Stromal cell of bone marrow (primary cell): ENCODE measurements around the gene ABHD13.
"Not testable (repeated sequence)": the region's sequence is repeated elsewhere in the genome, so short reads cannot be mapped to it uniquely, and the experiment has no call there.

Experiments used
- DNase-seq: peaks from one replicate; pipeline ENCODE4 v3.0.0-alpha.2; 2012; ENCODE audit warnings: low read depth

Gene ABHD13

DNA sequence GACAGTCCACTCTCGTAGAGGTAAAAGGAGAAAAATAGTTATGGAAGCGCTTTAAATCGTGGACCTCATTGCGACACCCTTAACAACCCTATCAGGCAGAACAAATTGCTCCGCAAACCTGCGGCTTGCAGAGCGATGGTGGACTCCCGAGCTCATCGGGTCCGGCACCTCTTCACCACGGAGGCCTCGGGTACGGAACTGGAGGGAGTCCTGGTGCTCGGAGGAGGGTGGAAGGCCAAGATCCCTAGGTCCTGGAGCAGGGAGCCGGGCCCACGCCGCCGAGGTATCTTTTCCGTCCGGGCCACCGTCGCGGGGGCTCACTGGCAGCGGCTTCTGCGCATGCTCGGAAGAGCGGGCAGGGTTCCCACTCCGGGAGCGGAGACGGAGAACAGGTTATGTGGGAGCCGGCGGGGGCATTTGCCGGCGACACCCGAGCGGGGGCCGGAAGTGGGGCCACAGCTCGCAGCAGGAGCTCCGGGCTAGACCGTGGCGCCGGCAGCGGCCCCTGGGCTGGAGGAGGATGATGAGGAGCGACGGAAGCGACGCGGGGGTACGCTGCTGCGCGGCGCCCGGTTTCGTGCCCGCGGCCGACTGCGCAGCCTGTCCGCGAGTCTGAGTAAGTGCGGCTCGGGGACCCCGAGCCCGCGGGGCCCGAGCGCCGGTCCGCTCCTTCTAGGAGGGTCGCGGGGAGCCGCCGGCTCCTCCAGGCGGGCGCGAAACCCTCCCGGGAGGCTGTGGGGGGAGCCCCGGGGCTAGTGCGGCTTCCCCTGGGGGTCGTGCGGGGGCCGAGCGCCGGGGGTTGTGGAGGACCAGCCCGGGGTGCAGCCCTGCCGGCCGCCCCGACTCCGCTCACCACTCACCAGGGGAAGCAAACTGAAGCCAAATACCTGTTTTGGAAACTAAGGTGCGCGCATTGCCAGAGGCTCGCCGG lies at the start of gene ABHD13:
Gene ABHD13, plus strand, starts transcription at position 349 of the 931 bp plus-strand sequence. CDS start 10,827 bp downstream, outside the sequence.
- peak; percentile 76 for DNase-seq

DNA sequence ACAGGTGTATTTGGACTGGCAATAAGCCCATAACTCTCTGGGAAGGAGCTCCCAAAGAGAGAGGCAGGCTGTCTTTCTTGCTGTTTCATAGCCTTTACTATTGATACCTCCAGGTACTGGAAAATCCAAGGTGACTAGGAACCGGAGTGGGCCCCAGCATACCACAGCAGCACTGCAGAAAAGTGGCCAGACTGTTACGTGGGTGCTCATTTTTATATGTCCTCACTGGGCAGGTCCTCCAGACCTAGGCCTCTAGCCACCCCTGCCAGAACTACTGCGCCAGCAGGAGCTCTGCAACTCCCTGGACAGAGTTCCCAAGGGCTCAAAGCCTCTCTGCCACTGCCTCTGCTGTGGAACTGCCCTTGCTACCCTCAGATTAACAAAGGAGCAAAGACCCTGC lies 49.3 kb upstream of the ABHD13 start:
- no peak for DNase-seq

DNA sequence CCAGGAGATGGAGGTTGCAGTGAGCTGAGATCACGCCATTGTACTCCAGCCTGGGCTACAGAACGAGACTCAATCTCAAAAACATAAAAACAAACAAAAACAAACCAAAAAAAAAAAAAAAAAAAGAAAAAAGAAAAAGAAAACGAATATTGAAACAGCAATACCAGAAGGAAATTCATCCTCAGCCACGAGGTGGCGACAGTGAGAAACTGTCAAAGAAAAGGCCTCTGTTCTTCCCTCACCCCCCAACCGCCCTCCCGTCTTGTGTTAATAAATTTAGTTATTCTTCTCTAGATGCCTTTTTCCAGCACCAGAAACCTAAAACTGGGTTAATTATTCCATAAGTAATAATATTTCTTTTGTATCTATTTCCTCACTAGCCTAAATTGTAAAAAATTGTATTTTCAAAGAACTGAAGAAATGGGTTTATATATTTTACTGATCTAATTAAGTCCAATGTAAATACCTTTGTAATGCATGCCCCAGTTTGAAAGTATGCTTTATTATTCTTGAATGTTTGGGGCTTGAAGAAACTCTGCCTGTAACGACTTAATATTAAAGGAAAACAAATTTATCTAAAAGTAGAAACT lies 41.4 kb upstream of the ABHD13 start:
- DNase-seq = no peak

DNA sequence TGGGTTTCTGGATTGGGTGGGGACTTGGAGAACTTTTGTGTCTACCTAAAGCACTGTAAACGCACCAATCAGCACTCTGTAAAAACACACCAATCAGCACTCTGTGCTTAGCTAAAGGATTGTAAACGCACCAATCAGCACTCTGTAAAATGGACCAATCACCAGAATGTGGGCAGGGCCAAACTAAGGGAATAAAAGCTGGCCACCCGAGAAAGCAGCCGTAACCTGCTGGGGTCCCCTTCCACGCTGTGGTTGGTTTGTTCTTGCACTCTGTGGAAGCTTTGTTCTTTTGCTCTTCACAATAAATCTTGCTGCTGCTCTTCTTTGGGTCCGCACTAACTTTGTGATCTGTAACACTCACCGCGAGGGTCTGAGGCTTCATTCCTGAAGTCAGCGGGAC lies 40.1 kb upstream of the ABHD13 start:
- no peak for DNase-seq

DNA sequence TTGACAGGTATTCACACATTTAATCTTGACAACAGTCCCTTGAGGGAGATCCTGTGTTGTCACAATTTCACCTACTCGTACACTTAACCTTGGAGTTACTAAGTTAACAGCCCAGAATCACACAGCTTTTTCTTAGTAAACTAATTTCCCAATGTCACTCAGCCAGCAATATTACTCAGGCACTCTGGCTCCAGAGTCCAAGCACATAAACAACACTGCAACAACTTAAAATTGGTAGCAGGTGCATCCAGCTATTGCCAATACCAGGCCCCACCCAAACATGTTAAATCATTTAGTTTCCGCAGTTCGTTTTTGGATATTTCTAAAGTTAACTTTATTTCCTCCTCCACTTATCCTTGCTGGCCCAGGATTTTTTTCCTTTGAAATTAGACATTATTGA lies 35.5 kb upstream of the ABHD13 start:
- no peak for DNase-seq

DNA sequence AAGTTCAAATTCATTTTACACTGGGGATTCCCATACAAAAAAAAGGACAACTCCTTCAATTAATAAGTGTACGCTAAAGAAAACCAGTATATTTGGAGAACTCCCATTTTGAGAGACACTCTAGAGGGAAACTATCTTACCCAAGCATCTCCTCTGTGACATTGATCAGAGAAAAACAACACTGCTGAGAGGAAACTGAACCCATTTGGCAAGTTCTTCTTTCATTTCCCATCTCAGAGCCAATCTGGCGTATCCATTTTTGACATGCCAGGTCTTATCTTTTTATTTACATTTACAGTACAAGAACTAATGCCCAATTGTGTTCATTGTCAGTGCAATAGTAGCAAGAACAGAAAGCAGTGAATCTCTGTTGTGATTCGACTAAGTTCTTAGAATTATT lies 33.0 kb upstream of the ABHD13 start:
- DNase-seq = no peak

DNA sequence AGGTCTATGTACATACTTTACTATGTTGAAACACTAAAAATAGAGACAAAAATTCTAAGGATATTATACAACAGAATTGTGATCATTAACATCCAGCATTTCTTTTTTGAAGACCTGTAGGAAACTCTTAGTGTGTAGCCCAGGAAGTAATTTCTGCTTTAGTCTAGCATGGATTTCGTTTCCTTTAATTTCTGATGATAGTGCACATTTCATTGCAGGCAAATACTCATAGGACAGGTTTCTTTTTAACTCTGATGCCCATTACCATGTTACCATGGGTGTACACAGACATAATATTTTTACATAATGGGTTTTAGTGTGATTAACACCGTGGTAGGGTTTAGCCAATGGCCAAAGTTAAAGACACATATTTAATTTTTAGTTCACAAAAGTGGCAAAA lies 29.9 kb upstream of the ABHD13 start:
- DNase-seq = no peak

DNA sequence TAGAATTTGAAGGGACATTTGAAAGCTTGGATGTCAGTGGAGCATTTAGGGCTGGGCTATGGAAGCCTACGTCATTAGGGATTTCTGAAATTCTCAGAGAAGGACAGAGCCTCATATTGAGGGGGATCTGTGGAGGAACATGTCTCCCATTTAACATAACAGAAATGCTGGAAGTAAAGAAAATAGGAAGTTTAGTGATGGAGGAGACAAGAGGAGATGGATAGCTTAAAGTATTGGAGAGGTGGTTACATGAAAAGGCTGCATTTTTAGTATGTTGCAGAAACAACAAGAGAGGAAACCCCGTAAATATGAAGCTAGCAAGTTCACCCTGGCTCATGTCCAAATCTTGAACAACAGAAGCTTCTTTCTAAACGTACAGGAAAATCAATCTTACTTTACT lies 27.3 kb upstream of the ABHD13 start:
- DNase-seq = no peak

DNA sequence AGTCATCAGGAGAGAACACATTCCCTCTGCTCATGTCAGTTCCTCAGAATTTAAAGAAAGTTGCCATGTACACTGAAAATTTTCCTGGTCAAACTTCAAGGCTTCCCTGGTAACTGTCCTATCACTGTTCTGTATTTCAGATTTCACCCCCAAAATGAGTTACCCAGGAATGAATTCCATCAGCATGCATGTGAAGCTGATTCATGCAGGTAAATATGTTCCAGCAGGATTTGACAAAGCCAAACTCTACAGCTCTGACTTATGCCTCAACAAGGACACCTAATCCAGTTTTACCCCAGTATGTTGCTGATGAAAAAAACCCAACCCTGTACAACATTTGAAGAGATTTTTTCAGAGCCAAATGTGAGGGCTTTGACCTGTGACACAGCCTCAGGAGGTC lies 24.4 kb upstream of the ABHD13 start:
- no peak for DNase-seq

DNA sequence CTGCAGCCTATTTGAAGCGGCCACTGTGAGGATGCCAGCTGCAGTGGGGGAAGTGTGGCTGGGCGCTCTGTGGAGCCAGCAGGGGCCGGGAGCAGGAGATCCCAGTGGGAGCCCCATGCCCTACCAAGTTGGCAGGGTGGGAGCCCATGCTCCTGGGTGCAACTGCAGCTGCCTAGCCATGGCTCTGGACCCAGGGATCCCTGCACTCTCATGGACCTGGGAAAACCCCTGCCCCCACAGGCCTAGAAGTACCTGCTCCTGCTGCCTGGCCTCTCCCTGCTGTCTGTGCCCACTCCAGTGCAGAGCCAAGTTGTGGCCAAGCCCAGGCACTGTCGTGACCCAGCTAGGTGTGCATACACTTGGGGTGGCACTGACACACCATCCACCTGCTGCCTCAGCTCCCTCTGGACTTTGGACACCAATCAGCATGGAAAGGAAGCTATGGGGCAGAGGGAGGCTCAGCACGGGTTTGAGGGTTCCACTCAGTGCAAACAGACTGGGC lies 23.7 kb upstream of the ABHD13 start:
- DNase-seq = no peak

DNA sequence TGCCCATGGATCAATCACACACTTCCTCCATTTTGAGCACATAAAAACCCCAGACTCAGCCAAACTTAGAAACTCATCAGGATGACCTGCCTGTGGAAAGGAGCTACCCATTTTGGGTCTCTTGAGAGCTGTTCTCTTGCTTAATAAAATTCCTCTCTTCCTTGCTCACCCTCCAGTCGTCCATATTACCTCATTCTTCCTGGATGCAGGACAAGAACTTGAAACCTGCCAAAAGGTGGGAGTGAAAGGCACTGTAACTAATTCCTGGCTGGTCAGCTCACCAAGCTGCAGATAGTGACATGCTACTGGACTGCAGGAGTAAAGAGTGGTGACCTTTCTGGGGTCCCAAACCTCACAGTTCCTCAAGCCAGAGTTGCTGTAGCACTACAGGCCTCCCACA lies 23.0 kb upstream of the ABHD13 start:
- DNase-seq = no peak

DNA sequence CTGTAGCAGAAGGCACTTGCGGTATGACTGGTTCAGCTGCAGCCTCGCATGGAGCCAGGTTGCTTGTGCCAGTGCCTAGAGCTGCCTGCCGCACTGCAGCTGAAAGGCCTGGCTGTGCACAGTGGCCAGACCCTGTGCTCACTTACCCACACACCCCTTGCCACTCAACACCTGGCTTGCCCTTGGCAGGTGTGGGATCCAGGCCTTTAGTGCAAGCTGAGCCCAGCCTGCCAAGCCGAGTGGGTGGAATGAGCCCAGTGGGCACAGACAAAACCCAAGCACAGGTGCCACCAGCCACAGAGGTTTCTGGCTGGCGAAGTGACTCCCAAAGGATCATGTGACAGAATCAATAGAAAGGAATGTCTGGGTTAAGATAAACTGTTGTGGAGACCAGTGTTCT lies 22.3 kb upstream of the ABHD13 start:
- no peak for DNase-seq

DNA sequence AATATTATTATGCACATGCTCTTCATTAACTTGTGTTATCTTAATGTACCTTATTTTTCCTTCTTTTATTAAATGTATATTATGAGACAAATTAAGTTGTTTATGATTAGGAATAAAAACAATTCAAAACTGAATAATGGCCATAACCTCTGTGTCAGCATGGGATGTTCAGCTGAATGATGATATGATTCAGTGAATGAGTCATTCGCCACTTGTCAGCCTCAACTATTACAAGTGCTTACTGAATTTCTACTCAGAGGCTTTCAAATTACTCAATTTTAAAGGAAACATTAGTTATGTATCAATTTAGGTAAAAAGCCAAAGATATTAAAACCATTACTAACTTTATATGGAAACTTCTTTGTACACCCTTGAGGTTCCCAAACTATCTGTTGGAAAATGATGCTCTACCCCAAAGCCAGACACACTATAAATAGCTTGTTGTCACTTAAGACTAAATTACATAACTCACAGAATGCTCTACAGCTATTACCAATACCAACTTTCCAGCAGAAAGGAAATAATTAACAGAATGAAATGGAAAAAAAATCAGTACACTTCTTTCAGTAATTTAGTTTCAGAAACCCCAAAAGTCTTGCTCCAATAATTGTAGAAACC lies 17.3 kb upstream of the ABHD13 start:
- peak; percentile 37 for DNase-seq

DNA sequence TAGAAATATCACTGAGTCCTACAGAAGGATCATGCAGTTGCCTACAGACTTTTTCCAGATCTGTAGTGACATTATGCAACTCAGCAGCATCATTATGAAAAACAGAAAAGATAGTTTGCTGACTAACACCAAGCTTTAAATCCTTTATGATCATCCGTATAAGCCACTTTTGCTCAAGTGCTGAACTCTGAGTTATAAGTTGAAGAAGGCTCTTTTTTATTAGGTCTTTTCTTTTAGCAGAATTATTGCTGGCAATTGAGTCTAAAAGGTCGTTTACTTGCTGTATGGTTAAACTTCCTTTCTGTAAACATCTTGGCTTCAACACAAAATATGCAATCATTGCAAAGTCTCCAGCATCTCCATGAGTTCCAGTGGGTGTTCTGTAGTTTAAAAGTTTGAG lies 7.6 kb upstream of the ABHD13 start:
- no peak for DNase-seq

DNA sequence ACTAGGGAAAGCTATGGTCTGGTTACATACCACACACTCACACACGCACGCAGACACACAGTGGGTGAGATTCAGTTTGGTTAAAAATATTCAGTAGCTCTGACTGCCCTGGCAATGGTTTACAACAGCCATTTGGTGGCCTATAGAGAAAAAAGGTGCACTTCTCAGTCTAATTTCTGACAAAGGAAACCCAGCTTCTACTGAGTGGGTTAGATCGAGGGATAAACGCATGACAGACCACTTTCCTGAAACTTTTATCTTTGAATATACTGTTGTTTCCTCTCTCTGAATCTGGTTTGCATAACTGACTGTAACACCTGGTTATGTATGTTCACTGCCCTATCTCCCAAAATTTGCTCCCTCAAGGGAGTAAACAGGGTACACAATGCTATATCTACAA lies 5.3 kb upstream of the ABHD13 start:
- no peak for DNase-seq

DNA sequence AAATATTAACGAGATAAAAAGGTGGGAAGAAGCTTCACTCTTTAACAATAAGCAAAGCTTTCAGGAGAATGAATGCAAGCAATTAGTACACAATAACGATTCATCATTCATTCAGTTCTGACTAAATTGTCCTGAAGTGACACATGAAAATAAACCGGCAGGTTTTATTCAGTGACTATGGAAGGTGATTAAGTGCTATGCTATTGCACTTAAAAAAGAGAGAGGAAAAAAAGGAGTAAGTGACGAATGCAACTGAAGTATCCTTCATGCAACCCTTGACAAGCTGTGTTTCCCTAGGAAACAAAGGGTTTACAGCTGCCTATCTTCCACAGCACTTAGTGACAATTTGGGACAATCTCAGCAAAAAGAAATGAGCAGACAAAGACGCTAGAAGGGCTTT lies 4.2 kb upstream of the ABHD13 start:
- DNase-seq = no peak

DNA sequence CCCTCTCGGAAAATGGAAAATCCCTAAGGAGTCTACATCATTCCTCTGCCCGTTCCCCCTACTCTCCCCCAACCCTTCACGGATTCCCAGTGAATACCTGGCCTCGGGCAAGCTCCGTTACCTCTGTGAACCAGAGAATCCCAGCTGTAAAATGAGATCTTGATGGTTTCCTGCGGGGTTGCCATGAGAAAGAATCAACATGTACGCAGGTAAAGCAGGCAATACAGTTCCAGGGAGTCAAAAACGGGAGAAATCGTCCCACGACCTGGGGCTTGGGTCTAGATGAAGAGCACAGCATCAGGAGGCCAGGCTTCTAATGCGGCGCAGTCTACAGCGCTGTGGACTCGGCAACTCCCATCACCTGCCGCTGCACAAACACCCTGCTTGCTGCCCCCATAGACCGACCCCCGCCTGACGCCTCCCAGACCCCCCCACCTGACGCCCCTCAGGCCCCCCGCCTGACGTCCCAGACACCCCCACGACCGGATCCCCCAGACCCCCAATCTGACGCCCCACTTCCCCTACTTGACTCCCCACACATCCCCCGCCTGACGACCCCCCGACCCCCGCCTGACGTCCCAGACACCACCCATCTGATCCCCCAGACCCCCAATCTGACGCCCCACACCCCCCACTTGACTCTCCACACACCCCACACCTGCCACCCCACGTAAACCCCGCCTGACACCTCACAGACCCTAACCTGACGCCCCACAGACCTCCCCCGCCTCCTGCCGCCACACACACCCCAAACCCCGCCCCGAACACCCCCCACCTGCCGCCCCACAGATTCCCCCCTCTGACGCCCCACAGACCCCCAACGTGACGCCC lies 3.5 kb upstream of the ABHD13 start:
- no peak for DNase-seq

DNA sequence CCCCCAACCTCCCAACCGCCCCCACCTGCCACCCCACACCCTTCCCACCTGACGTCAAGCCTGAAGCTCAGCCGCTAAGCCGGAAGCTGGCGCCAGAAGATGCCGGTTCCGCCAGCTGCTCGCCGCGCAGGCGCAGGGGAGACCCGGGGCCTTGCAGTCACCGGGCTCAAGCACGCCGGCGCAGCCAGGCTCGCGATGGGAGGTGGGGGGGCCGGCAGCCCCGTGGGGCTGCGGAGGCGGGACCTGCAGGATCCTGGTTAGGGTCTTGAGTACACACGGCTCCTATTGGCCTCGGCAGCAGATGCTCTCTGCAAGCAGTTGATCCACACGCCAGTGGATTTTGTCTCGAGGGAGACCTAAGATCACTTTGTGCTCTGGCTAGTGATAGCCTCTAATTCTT lies 2.8 kb upstream of the ABHD13 start, which contains the start of gene LIG4:
Gene LIG4, minus strand, starts transcription at position 101 of the 400 bp plus-strand sequence. CDS start 4,268 bp downstream, outside the sequence.
- peak; percentile 77 for DNase-seq

DNA sequence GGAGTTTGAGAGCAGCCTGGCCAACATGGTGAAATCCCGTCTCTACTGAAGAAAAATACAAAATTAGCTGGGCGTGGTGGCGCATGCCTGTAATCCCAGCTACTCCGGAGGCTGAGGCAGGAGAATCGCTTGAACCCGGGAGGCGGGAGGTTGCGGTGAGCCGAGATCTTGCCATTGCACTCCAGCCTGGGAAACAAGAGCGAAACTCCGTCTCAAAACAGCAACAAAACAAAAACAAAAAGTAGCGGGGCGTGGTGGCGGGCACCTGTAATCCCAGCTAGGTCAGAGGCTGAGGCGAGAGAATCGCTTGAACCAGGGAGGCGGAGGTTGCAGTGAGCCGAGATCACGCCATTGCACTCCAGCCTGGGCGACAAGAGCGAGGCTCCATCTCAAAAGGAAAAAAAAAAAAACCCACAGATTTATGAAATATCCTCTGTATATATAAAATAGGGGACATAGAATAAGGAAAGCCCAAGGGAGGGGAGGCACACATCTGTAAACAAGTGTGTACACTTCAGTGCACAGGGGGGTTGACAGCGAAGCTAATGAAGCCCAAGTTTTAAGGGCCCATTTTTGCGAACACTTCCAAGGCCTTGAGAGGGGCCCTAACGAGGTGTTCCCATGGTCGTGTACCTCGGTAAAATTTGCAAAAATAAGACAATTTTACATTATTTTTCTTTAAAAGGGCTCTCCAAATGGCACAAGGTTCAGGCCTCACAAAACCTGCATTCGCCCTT lies 717 bp upstream of the ABHD13 start:
- not testable (repeated sequence) for DNase-seq

DNA sequence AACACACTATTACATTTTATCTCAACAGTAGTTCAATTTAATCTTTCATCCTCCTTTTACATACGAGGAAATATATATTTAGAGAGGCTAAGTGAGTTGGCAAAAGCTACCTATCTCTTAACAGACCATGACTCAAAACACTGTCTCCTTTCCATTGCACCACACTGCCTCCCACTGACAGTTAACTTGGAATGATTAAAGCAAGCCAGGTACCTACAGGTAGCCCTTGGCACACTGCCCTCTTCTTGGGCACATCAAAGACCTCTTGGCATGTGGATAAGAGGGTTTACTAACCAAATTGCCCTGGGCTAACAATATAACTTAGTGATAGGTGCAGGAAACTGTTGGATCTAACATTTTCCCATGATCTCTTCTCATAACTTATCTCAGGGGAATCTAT lies 1.8 kb downstream of the ABHD13 start:
- DNase-seq = no peak
